HG02678 (cell line): ENCODE results near the gene CTAG1A.
"Not testable (repeated sequence)": the region's sequence is repeated elsewhere in the genome, so short reads cannot be mapped to it uniquely, and the experiment has no call there.

Experiments used
- ATAC-seq: cut with Tn5 transposase; IDR thresholded peaks from one replicate; pipeline ENCODE4 v1.9.1; 2021; ENCODE audit warnings: mild to moderate bottlenecking, moderate library complexity; ENCODE audit not compliant: unreplicated experiment

Gene CTAG1A

GRCh38 chrX:154584585-154585183 is at the start of gene CTAG1A:
Gene CTAG1A, plus strand, starts transcription at chrX:154585133. Its CDS starts 74 bp downstream, at chrX:154585207.
- ATAC-seq, result not testable (repeated sequence)

DNA sequence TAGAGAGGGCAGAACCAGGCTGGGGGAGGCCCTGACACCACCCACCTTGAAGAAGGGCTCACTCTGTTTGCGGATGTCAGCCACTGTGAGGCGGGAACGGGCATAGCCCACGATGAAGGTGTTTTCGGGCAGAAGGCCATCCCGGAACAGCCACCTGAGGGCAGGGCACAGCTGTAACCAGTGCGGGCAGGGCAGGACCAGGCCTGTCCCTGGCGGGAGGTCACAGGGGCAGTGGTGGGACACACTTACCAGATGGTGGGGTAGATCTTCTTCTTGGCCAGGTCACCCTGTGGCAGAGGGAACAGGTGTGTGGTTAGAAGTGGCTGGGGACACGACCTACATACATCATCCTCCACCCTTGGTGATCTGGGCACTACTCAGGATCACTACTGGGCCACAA is 49.0 kb upstream of the CTAG1A start:
- no peak for ATAC-seq

GRCh38 chrX:154539077-154539476 is 45.9 kb upstream of the CTAG1A start:
- ATAC-seq, result no peak

DNA sequence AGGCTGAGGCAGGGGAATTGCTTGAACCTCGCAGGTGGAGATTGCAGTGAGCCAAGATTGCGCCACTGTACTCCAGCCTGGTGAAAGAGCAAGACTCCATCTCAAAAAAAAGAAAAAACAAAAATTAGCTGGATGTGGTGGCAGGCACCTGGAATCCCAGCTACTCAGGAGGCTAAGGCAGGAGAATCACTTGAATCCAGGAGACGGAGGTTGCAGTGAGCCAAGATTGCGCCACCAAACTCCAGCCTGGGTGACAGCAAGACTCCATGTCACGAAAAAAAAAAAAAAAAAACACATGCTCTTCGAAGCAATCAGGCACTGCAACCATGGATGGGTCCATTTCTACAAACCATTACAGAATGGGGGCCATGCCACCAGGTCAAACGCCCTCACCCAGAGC is 44.6 kb upstream of the CTAG1A start:
- ATAC-seq, result not testable (repeated sequence)

DNA sequence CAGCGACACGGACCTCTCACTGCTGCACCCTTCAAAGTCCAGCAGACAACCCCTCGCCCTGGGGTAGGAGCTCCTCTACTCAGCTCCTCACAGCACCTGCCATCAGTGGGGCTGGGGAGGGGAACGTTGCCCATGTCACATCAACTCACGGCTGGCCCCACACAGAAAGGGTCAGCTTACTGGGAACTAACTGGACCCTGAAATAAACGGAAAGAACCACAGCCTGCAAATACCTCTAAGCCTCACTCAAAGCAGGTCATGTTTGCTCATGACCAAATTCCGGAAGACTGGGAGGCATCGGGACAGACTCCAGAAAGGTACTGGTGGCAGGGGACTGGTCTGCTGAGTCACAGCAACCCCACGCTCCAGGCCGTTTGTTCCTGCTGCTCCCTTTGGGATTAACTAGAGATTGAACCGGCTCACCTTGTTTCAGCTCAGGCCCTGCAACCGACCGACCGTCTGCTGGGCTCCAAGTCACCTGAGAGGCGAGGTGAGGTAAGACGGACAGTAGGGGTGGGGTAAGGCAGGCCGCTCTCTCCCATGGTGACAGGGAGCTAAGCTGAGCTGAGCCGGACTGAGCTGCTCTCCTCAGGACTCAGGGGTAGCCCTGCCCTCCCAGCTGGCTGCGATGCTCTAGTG is 43.9 kb upstream of the CTAG1A start:
- ATAC-seq, result no peak

DNA sequence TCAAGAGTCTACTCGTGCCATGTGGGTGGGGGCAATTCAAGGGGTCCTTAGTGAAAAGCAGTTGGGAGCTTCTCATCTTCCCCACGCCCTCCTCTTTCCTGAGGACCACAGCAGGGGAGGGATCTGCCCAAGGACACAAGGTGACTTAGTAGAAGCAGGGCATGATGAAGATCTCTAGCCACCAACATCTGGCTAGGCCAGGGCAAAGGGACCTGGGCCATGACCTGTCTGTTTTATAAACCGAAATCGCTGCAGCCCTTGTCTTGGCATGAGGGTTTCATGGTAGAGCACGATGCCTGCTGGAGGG is 43.4 kb upstream of the CTAG1A start:
- no peak for ATAC-seq

DNA sequence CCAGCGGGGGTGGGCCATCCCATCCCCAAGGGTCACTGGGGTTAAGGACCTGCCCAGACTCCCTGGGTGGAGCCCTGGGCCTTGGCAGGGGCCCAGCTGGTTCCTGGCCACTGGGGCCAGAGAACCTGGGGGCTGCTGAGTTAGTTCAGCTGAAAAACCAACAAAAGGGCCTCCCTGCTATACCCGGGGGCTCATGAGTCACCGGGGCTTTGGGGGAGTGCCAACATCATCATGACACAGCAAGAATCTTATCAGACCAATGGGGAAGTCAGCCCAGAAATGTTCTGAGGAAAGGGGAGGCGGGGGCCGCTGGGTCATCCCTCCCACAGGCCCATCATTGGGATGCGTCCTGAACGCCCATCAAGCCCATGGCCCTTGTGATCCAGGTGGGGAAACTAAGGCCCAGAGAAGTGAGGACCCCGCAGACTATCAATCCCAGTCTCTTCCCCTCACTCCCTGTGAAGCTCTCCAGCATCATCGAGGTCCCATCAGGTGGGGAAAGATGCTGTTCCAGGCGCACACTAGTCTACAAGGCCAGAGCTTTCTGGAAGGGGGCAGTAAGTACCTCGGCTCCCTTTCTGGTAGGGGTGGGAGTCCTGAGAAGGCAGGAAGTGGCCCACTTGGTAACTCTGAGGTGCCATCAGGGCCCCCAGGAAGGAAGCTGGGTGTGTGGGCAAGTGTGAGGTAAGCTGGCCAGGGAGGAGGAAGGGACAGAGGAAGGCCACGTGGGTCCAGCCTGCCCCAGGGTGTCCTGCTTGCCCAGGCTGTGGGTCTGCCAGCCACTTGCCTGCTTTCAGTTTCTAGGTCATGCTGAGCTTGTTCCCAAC is 42.8 kb upstream of the CTAG1A start:
- ATAC-seq, result no peak

GRCh38 chrX:154542723-154543424 is 42.1 kb upstream of the CTAG1A start:
- no peak for ATAC-seq

DNA sequence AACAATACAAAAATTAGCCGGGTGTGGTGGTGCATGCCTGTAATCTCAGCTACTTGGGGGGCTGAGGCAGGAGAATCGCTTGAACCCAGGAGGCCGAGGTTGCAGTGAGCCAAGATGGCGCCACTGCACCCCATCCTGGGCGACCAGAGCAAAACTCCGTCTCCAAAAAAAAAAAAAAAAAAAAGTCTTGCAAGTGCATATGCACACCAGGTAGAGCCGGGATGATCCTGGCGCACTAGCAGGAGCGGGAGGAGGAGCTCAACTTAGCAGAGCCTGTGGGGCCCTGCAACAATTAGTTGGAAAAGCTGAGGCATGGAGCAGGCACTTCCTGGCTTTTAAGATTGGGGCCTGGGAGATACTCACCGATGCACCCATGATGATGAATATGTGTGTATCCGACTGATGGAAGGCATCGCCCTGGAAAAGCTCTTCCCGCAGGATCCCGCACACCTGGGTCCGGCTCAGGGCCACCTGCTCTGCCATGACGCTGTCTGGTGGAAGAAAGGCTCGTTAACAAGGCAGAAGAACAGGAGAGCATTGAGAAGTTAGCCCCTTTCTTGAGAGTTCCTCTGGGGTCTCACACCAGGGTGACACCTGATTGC is 39.2 kb upstream of the CTAG1A start:
- ATAC-seq, result no peak

DNA sequence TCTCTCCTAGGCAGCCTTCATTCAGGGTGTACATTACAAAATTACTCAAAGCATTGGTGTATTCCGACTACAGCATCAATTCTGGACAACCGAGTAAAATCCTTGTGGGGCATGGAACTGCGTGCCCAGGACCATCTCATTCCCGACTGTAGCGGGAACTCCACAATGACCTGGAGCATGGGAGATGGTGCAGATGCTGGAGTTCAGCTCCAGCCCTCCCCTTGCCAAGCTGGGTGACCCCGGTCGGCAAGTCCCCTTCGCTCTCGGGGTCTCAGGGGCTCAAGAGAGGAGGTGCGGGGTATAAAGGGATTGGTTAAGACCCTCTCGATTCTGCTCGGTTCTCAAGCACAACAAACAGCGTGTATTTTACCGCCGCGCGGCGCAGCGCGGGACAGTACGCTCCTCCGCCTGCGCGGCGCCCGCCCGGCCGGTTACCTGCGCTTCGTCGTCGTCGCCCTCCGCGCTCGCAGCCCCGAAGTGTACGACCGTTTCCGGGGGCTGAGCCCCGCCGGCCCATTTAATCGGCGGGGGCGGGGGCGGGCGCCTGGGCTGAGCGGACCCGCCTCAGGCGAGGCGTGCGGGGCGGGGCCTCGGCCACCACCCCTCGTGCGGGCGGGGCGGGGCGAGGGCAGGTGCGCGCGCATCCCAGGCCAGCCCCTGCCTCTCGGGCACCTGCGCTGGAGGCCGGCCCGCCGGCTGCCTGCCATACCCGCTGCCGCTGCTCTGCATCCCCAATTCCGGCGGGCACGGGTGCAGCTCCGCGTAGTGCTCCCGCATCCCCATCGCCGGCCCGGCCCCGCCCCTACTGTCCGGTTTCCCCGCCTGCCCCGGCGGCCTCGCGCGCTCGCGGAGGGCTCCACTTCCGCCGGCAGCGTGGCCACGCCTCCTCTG is 38.3 kb upstream of the CTAG1A start, which contains the start of gene G6PD:
TSS of gene G6PD (minus strand) at position 493 of the 891 bp plus-strand sequence. CDS start 691 bp downstream, outside the sequence.
- ATAC-seq, result peak; percentile 51

DNA sequence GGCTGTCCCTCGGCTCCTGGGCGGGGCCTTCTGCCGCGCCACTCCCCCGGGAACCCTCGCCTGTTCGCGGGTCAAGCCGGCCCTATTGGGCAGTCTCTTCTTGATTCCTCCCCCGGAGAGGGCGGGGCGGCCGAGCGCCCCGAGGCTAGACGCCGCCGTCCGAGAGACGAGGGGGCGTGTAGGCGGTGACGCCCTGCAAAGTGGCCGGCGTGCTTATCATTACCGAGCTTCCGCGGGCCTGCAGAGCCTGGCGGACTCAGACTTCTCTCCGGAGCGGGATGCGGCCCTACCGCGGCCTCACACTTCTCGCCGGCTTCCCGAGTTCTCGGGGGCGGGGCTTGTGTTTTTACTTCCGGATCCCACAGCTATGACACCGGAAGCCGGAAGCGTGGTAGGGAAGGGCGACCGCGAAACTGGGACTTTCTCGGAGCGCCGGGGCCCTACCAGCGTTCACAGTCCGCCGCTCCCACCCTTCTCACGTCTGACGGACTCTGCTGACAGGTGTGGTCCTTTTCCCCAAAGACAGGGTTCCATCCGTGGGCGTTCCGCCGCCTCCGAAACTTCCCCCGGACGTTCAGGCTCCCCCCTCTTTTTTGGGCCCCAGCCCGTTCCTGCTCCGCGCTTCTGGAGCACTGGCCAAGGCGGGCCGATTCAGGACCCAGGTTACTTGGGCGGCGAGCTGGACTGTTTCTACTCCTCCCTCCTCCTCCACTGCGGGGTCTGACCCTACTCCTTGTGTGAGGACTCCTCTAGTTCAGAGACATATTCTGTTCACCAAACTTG is 37.5 kb upstream of the CTAG1A start, which contains the start of gene IKBKG:
TSS of gene IKBKG (plus strand) at position 376 of the 783 bp plus-strand sequence. CDS start 4,383 bp downstream, outside the sequence.
- ATAC-seq, result peak; percentile 83

DNA sequence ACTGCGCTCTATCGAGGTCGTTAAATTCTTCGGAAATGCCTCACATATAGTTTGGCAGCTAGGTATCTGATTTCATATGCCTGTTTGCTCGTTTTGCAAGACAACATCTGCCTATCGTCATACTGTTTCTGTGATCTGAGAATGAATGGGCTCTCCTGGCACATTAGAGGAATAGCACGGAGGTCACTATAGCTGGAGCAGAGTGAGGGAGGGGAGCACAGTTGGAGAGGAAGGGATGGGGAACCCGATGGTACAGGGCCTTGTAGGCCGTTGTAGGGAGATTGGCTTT is 37.0 kb upstream of the CTAG1A start:
- ATAC-seq, result no peak

- no peak for ATAC-seq
These were observed 35.2 kb upstream of the CTAG1A start for GRCh38 chrX:154549766-154550165.

DNA sequence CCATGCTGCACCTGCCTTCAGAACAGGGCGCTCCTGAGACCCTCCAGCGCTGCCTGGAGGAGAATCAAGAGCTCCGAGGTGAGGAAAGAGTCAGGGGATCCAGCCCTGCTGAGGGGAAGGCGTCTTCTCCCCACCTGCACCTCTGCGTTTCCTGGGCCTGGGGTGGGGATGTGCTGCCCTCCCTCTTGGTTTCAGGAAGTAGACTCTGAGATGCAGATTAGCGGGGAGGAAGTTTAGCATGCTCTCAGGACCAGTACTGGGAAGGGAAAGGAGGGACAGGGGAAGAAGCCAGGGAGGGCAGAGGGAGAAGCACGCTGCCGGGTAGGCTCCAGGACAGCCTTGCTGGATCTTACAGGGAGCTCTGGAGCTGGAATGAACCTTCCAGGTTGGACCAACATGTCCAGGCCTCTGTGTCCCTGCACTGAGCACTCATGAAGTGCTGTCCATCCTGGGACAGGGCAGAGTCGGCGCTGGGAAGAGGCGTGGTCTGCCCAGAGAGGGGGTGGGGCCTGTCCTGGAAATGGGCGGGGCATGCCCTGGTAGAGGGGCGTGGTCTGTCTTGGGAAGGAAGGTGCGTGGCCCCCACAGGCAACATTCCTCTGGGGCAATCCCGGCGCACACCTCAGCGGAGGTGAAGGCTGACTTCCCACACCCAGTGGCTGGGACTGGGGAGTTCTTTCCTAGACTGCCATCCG is 32.7 kb upstream of the CTAG1A start:
- ATAC-seq, result not testable (repeated sequence)

DNA sequence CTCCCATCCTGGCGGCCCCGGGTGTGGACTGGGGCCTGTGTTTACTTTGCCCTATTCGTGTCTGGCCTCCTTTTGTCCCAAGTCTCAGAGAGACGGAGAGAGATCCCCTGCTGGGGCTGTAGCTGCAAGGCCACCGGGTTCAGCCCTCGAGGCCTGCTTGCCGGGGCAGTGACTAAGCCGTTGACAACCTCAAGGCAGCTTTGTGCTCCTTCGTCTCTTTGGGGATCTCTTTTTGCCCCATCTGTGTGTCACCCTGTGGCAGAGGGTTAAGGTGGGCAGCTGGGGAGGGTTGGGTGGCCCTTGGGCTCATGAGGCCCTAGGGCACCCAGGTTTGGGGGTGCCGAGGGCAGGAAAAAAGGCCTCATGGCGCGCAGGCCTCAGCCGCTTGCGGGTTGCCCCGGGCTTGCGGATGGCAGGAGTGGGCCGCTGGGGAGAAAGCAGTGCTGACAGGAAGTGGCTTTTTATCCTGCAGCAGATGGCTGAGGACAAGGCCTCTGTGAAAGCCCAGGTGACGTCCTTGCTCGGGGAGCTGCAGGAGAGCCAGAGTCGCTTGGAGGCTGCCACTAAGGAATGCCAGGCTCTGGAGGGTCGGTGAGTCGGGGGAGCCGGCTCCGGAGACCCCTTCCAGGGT is 26.8 kb upstream of the CTAG1A start:
- not testable (repeated sequence) for ATAC-seq

DNA sequence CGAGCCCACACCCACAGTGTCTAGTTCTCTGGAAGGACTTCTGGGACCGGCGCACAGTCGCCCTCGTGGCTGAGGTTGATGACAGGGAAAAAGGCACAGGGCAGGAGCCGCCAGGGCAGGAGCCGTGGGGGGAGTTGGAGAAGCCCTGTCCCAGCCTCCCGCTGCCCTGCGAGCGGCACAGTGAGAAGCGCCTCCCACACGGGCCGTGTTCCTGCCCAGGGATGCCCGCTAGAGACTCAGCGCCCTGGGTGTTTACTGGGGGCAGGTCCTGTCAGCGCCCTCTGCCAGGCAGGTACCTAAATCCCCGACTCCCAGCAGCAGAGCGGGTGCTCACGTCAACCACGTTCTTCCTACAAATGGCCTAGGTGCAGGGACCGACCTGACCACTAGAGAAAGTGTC is 26.0 kb upstream of the CTAG1A start:
- ATAC-seq, result not testable (repeated sequence)

GRCh38 chrX:154560326-154560725 is 24.6 kb upstream of the CTAG1A start:
- ATAC-seq, result not testable (repeated sequence)

- ATAC-seq, result not testable (repeated sequence)
These were observed 22.6 kb upstream of the CTAG1A start for GRCh38 chrX:154562295-154562694.
